GM12878 (cell line): ENCODE data around the gene EEF2KMT.
"Not testable (repeated sequence)": the region's sequence is repeated elsewhere in the genome, so short reads cannot be mapped to it uniquely, and the experiment has no call there.

ENCODE experiments used
- FOXM1 ChIP-seq: IDR thresholded peaks from 2 replicates; pipeline ENCODE4 v1.6.1; 2012; ENCODE audit warnings: low read depth, mild to moderate bottlenecking, inconsistent platforms, low read length, moderate library complexity
- STAT3 ChIP-seq: IDR thresholded peaks from 2 replicates; pipeline ENCODE4 v1.6.1; 2011; ENCODE audit warnings: low read depth, low read length, improper control_type of control experiment
- TF ChIP-seq, protein P1 (sequence below), 3 experiments: IDR thresholded peaks in 2 of 3; conservative IDR thresholded peaks in 1 of 3; 2 replicates each; pipeline ENCODE4 v1.5.1; 2011; ENCODE audit warnings: low read depth in 3 of 3, low read length in 3 of 3, mild to moderate bottlenecking in 3 of 3, control low read depth in 2 of 3, moderate library complexity in 2 of 3, inconsistent platforms in 1 of 3, mixed read lengths in 1 of 3; ENCODE audit not compliant: control insufficient read depth in 2 of 3, insufficient read depth in 1 of 3; ENCODE audit errors: extremely low read depth in 1 of 3
- TF ChIP-seq, protein P2 (sequence below): fragments of 450-650 bp; IDR thresholded peaks from 2 replicates; pipeline ENCODE4 v1.6.1; 2017; ENCODE audit warnings: mild to moderate bottlenecking

DNA sequence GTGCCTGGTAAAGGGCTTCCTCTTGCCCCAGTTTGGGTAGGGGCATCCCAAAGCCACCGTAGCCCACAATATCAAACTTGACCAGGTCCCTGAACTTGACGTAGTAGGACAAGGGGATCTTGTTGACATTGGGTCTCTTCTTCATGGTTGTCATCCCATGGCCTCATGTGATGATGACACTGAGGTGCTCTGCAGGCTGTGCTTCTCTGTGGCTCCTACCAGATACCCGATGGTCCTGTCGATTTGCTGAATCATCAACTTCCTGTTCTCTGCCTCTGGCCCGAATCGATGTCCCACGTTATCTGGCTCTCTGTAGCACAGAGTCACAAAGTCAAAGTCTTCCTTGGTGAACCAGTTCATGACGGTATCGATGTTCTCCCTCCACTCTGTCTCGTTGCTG lies 13.3 kb upstream of the EEF2KMT start:
- TF ChIP-seq STAT3, FOXM1: not testable (repeated sequence)
- TF ChIP-seq, protein P1, sequence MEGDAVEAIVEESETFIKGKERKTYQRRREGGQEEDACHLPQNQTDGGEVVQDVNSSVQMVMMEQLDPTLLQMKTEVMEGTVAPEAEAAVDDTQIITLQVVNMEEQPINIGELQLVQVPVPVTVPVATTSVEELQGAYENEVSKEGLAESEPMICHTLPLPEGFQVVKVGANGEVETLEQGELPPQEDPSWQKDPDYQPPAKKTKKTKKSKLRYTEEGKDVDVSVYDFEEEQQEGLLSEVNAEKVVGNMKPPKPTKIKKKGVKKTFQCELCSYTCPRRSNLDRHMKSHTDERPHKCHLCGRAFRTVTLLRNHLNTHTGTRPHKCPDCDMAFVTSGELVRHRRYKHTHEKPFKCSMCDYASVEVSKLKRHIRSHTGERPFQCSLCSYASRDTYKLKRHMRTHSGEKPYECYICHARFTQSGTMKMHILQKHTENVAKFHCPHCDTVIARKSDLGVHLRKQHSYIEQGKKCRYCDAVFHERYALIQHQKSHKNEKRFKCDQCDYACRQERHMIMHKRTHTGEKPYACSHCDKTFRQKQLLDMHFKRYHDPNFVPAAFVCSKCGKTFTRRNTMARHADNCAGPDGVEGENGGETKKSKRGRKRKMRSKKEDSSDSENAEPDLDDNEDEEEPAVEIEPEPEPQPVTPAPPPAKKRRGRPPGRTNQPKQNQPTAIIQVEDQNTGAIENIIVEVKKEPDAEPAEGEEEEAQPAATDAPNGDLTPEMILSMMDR (IDR thresholded peaks at IDR 0.05 in 2 of 3, conservative IDR thresholded peaks at IDR 0.05 in 1 of 3; ENCODE audit: control insufficient read depth in 2 of 3, extremely low read depth in 1 of 3, insufficient read depth in 1 of 3, low read depth in 3 of 3, low read length in 3 of 3) = not testable (repeated sequence)
- TF ChIP-seq, protein P2, sequence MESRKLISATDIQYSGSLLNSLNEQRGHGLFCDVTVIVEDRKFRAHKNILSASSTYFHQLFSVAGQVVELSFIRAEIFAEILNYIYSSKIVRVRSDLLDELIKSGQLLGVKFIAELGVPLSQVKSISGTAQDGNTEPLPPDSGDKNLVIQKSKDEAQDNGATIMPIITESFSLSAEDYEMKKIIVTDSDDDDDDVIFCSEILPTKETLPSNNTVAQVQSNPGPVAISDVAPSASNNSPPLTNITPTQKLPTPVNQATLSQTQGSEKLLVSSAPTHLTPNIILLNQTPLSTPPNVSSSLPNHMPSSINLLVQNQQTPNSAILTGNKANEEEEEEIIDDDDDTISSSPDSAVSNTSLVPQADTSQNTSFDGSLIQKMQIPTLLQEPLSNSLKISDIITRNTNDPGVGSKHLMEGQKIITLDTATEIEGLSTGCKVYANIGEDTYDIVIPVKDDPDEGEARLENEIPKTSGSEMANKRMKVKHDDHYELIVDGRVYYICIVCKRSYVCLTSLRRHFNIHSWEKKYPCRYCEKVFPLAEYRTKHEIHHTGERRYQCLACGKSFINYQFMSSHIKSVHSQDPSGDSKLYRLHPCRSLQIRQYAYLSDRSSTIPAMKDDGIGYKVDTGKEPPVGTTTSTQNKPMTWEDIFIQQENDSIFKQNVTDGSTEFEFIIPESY = not testable (repeated sequence)
